NCI-H187 treated with DMSO at 0.1 percent for 48 hours (cell line): Measurements from ENCODE around the gene SLC35E4.
"Not testable (repeated sequence)": the region's sequence is repeated elsewhere in the genome, so short reads cannot be mapped to it uniquely, and the experiment has no call there.

ENCODE experiments used
- DNase-seq: peaks from one replicate; lab custom pipeline; 2025; lab: John Stamatoyannopoulos, UW

Gene SLC35E4, protein sequence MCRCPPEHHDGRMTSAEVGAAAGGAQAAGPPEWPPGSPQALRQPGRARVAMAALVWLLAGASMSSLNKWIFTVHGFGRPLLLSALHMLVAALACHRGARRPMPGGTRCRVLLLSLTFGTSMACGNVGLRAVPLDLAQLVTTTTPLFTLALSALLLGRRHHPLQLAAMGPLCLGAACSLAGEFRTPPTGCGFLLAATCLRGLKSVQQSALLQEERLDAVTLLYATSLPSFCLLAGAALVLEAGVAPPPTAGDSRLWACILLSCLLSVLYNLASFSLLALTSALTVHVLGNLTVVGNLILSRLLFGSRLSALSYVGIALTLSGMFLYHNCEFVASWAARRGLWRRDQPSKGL

GRCh38 chr22:30635273-30636225 is at the start of gene SLC35E4:
SLC35E4 (plus strand) TSS chr22:30635781; CDS start chr22:30636451, 670 bp downstream.
- peak; percentile 8 for DNase-seq

- DNase-seq, result no peak
Measured at GRCh38 chr22:30586414-30586813, 49.2 kb upstream of the SLC35E4 start.

DNA sequence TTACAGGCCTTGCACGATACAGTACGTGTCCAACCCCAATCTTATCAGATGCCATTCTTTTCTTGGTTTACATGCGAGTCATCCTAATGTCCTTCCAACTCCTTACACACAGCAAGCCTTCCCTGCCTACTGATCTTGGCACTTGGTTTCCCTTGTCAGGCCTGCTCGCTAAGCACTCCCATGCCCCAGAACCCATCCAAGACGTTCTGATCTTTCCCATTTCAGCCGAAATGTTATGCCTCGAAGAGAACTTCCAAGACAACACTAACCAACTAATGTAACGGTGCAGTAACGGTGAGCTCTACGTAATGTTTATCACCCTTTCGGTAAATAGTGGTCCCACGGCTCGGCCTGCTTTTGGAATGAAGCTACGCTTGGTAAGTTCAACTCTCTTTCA is 44.4 kb upstream of the SLC35E4 start:
- DNase-seq, result no peak

- DNase-seq, result peak; percentile 88
Measured at GRCh38 chr22:30591588-30592359, 43.8 kb upstream of the SLC35E4 start, which contains the start of gene PES1. PES1 (minus strand) TSS chr22:30591910; CDS start chr22:30591833, 77 bp downstream.

DNA sequence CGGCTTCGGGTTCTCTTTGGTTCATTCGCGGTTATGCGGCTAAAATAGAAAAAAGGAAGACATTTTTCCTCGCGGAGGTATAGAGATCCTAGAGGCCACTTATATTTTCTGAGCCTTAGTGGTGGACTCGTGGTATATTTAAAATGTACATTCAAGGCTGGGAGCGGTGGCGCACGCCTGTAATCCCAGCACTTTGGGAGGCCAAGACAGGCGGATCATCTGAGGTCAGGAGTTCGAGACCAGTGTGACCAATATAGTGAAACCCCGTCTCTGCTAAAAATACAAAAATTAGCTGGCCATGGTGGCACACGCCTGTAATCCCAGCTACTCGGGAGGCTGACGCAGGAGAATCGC is 43.2 kb upstream of the SLC35E4 start:
- not testable (repeated sequence) for DNase-seq

- DNase-seq, result no peak
Measured at GRCh38 chr22:30596199-30596598, 39.4 kb upstream of the SLC35E4 start.

GRCh38 chr22:30596886-30597285 is 38.7 kb upstream of the SLC35E4 start:
- DNase-seq, result no peak

DNA sequence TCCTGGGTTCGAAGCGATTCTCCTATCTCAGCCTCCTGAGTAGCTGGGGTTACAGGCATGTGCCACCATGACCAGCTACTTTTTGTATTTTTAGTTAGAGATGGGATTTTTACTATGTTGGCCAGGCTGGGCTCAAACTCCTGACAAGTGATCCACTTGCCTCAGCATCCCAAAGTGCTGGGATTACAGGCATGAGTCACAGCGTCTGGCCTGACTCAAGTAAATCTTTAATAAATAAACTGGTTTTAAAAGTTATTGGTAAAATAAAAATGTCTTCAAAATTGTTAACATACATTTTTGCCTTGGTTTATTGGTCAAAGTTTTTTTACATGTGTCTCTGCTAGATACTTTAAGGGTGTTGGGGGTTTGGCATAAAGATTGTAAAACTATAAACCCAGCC is 36.6 kb upstream of the SLC35E4 start:
- DNase-seq, result no peak

DNA sequence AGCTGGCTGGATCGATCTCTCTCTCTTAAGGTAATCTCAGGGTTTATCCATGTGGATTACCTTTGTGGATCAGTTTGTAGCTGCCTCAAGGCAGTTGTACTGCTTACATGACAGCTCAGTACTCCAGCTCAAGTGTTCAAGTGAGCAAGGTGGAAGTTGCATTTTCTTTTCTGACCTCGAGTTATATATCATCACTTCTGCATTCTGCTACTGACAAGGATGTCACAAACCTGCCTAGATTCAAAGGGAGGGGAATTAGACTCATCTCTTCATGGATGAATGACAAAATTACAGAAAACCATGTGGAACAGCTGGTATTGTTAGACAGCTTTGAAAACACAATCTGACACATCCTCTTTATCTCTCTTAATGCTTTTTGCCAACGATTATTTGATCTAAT is 34.7 kb upstream of the SLC35E4 start:
- DNase-seq, result no peak

- DNase-seq, result no peak
Measured at GRCh38 chr22:30601464-30601863, 34.1 kb upstream of the SLC35E4 start.

GRCh38 chr22:30602049-30602448 is 33.5 kb upstream of the SLC35E4 start:
- no peak for DNase-seq

DNA sequence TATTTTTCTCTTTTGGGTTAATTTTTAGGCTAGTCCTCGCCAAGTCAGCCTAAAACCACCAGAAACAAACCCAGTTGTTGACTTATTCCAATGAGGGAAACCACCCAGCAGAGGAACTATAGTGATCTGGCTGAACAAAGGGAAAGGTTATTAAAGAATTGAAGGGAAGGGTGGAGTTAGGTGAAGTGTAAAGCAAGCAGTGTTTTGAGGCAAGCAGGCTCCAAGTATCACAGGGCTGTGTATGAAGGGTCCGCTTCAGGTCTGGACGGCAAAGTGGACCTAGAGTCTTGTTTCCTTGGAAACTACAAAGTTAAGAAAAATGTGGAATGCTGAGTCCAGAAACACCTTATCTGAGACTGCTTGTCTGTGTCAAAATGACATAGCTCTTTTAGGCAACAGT is 31.8 kb upstream of the SLC35E4 start:
- no peak for DNase-seq

GRCh38 chr22:30604723-30605122 is 30.9 kb upstream of the SLC35E4 start:
- DNase-seq, result no peak

- DNase-seq, result no peak
Measured at GRCh38 chr22:30605449-30606110, 30.0 kb upstream of the SLC35E4 start.

GRCh38 chr22:30606455-30607299 is 28.9 kb upstream of the SLC35E4 start, which contains the start of gene TCN2:
TCN2 (plus strand) TSS chr22:30607174; CDS start chr22:30607332, 158 bp downstream.
- DNase-seq, result peak; percentile 41

DNA sequence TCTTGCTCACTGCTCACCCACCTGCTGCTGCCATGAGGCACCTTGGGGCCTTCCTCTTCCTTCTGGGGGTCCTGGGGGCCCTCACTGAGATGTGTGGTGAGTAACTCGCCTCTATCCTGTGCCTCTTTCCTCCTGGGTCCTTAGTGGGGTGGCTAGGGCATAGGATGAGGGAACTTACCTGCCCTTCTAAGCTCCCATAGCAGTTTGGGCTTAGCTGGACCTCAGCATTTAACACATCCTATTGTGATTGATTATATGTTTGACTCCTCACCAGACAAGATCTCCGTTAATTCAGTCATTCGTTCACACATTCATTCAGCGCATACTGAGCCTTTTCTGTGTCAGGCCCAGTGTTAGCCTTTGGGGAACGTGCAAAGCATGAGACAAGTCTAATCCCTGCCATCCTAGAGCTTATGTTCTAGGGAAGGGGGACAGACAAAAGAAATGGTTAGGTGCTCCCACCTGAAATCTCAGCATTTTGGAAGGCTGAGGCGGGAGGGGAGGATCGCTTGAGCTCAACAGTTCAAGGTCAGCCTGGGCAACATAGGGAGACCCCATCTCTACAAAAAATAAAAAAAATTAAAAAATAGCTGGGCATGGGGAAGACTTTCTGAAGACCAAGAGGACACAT is 28.2 kb upstream of the SLC35E4 start:
- DNase-seq, result no peak

DNA sequence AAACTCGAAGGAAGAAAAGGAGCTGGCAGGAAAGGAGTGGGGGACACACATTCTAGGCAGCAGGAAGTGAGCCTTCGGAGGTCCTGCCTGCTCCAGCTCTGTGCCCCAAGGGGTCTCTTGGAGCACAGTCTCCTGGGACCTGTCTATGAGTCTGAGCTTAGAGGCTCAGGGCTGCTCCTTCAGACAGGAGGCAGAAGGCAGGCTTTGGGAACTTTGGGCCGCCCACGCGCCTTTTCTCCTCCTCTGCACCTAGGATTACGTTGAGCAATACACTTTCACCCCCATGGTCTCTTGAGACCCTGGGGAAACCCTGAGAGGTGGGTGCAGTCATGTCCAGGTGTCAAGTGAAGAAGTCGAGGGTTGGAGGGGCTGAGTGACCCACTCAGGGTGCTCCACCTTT is 27.6 kb upstream of the SLC35E4 start:
- no peak for DNase-seq

DNA sequence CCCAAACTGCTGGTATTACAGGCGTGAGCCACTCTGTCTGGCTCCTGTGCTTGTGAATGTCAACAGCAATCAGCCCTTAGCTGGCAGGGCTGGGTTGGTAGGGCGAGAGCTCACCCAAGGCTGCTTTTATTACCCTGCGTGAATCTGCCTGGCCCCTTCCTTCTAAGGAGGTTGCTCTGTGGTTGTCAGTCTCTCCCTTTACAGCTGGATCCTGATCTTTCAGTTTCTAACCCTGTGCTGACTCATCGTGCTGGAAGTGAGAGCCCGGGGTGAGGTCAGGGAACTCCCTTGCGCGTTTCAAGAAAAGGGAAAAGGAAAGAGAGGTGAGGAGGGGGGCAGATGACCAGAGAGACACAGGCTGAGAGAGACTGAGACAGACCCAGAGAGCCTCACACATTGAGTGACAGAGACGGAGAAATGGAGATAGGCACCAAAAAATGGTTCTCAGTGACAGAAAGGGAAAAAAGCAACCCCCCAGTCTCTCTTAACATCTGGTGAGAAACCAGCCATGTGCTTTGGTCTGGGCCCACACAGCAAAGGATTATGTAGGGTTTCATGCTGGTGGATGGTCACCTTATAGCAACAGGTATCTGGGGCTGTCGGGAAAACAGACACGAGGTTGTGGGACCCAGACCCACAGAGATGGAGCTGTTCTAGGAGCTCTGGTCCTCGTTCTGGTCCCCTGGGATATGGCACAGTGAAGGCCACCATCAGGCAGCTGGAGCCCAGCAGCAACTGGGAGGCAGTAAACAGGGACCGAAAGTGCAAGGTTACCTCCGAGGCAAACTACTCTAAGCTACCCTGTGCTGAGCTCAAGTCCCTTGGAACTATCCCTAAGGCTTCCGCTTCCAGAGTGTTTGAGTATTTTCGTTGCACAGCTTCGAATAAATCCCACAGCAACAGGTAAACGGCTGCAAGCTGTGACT is 26.1 kb upstream of the SLC35E4 start:
- no peak for DNase-seq

- no peak for DNase-seq
Measured at GRCh38 chr22:30610299-30610698, 25.3 kb upstream of the SLC35E4 start.
